Globus pallidus (tissue), 1 donor: Measurements from ENCODE around the gene BBS1.
A peak's percentile ranks its signal among the peaks of the same experiment; 100 is the strongest.
"Not testable (repeated sequence)": the region's sequence is repeated elsewhere in the genome, so short reads cannot be mapped to it uniquely, and the experiment has no call there.

Experiments used
- DNase-seq: peaks from one replicate; pipeline ENCODE4 v3.0.0-alpha.2; 2015; ENCODE audit warnings: low spot score

BBS1 gene

GRCh38 chr11:66524304-66525040, 14.0 kb downstream of the BBS1 start:
- no peak for DNase-seq

DNA sequence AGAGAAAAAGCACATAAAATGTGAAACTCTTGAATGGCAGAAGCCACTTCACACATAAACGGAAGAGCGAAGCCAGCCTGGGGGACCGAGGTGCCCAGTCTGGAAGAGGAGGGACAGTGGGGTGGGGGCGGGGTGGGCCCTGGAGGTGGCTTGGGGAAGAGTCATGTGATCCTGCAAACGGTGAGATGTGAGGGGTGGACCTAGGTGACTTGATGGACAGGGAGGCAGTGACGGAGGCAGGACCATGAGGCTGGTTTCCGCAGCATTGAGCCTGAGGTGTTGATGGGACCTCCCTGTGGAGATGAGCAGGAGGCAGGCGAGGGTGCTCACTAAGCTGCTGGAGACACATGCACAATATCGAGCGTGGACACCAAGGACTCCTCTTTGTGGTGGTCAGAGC, 18.6 kb downstream of the BBS1 start:
- no peak for DNase-seq

DNA sequence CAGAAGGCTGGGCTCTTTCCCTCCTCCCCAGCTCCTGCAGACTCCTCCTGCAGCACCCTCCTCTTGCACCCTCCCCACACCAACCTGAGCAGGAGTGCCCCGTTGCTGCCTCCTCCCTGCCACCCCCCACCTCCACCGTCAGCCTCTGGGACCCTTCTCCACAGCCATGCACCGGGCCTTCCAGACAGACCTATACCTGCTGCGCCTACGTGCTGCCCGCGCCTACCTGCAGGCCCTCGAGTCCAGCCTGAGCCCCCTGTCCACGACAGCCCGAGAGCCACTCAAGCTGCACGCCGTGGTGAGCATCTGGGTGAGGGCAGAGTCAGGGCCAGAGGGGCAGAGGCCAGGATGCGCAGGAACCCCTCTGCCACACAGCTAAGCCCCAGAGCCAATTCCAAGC, 19.2 kb downstream of the BBS1 start:
- no peak for DNase-seq

- no peak for DNase-seq
Measured at GRCh38 chr11:66530927-66531709, 20.7 kb downstream of the BBS1 start.

DNA sequence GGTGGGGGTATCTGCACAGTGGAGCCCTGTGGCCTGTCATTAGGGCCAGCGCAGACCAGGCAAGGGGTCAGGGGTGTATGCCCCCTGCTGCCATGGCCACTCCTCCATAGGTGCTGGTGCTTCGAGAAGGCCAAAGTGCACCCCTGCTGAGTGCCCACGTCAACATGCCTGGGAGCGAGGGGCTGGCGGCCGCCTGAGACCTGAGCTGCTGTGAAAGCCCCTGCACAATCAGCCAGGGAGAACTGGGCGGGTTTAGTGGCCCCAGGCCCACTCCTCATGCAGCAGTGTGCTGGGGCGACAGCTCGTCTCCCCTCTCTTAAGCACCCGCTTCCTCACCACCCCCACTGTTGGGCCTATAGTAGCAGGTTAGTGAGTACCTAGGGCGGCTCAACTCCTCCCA, 21.4 kb downstream of the BBS1 start:
- no peak for DNase-seq

DNA sequence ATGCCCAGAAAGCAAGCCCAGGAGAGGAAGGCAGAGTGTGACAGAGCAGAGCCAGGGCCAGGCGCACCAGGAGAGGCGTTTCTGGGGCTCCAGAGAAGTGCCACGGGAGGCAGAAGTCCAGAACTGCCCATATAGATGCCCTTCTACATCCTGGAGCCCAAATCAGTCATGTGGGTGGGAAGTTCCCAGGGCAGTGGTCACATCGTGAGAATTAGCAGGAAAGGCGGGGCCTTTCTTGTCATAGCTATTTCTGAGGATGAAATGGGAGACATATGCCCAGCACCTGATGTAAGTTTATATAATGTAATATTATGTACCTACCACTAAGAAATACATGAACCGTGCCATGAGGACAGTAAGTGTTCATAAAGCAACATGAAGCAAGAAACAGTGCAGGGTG, 22.3 kb downstream of the BBS1 start:
- DNase-seq = no peak

DNA sequence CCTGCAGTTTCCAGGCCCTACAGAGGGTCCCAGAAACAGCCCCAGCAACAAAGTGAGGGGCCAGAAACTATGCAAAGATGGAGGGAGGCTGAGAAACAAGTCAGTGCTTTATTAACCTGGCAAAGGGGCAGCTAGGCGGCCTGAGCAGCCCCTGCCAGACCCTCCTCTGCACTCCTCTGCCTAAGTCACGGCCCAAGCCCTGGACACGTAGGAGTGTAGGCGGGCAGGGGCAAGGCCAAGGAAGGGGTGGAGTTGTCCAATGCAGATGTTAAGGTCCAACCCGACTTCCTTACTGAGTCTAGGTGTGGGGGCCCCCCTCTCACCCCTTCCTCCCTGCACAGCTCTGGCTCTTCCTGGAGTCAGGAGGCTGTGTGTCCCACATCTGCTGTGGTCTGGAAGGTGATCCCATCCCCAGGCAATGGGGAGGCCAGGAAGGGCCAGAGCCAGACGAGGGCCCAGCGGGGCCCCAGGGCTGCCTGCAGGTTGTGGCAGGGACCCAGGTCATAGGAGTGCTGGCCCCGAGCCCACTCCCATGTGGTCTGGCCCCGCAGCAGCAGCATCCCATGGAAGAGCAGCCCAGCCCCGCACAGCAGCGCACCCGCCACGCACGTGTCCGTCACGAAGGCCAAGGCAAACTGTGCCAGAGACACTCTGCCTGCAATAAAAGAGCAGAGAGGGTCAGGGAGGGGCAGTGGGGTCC, 28.9 kb downstream of the BBS1 start:
- no peak for DNase-seq

DNA sequence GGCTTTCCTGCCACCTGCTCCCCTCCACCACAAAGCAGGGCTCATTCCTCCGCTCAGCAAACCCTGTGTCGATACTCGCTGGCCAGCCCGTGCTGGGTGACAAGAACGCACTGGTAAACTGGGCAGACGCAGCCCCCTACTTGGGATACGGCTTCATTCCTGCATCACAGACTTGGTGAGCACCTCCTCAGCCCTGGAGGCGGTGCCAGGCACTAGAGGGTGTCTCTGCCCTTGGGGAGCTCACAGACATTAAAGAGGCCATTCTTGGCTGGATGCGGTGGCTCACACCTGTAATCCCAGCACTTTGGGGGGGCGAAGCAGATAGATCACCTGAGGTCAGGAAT, 29.4 kb downstream of the BBS1 start:
- DNase-seq = no peak

DNA sequence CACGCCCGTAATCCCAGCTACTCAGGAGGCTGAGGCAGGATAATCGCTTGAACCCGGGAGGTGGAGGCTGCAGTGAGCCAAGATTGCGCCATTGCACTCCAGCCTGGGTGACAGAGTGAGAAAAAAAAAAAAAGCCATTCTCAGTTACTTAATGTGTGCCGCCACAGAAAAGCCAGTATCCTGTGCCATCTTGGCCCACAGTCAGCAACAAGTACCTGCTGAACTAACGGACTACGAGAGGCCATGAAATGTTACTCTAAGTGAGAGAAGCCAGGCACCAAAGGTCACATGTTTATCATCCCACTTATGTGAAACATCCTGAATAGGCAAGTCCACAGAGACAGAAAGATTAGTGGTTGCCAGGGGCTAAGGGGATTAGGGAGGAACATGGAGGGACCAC, 30.2 kb downstream of the BBS1 start:
- not testable (repeated sequence) for DNase-seq

- no peak for DNase-seq
Measured at GRCh38 chr11:66541892-66542291, 31.5 kb downstream of the BBS1 start.

- DNase-seq = no peak
Measured at GRCh38 chr11:66542362-66542761, 31.9 kb downstream of the BBS1 start.

GRCh38 chr11:66543263-66544107, 33.0 kb downstream of the BBS1 start:
- DNase-seq = no peak

GRCh38 chr11:66544952-66545351, 34.5 kb downstream of the BBS1 start:
- not testable (repeated sequence) for DNase-seq

GRCh38 chr11:66545701-66546367, 35.4 kb downstream of the BBS1 start, which contains the start of gene ZDHHC24:
Gene ZDHHC24 (minus strand): TSS chr11:66546048. CDS start chr11:66546003, 45 bp downstream.
- peak; percentile 97 for DNase-seq

DNA sequence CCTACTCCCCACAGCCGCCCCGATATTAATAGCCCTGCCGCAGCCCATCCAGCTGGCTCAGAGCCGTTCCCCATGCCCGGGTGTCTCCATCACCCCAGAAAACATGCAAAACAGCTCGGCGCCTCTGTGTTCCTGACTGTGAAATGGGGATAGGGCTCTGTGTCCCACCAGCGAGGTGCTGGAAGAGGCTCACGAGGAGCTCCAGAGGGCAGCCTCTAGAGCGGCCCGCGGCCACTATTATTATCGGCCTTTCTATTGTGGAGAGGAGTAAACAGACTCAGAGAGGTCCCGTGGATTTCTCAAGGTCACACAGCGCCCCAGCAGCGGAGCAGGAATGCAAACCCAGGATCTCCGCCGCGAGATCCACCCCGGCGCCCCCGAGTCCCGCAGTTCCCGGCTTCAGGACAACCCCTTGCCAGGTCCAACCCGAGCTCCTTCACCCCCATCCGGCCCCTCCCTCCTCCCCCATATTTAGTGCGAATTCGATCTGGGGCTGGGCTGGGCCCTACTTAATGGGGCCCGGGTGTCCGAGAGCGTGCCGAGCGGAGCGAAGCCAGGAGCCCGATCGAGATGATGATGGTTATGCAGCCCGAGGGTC, 36.0 kb downstream of the BBS1 start, which contains the start of gene ACTN3:
Gene ACTN3, plus strand, starts transcription at position 536 of the 598 bp plus-strand sequence. Its CDS starts 35 bp downstream, at position 571.
- DNase-seq = no peak

DNA sequence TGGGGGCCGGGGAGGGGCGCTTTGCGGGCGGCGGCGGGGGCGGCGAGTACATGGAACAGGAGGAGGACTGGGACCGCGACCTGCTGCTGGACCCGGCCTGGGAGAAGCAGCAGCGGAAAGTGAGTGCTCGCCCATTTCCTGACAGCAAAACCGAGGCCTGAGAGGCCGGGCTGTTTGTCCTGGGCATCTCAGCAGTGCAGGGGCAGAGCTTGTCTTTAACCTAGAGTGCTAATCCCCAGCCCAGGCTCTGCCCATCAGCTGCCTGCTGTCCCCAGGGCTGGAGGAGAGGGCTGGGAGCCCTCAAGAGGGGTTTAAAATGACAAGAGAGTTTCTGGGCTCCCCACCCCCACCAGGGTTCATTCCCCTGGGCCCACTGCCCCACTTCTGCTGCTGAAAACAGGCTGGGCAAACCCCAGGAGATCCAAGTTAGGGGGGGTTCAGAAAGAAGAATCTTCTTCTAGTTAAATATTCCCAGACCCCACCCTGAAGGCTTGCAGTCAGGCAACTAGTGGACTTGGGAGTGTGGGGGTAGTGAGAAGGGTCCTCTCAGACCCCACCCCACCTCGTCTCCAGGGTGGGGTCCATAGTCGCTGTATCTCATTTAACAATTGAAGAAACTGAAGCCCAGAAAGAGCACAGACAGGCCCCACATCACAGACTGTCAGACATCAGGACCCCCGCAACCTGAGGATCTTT, 36.7 kb downstream of the BBS1 start:
- DNase-seq = no peak

- no peak for DNase-seq
Measured at GRCh38 chr11:66547662-66548009, 37.2 kb downstream of the BBS1 start.

DNA sequence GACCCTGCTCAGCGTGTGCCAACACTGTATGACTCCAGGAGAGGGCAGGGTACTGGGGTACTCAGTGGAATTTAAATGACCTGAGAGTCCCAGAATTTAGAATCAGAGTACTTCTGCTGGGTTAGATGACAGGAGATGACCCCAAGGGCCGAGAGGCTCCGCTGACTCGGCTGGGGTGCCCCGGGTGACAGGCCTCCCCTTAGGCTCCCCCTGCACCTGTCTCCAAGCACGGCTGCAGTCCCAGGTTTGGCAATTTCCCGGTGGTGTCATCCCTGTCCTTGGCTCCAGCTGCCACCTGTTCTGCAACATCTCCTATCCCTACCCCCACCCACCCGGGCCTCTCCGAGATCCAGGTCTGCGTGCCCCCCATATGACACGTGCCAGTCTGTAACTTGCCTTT, 37.6 kb downstream of the BBS1 start:
- DNase-seq = no peak

- no peak for DNase-seq
Measured at GRCh38 chr11:66548774-66549630, 38.6 kb downstream of the BBS1 start.
